Activated naive CD4-positive, alpha-beta T cell treated with anti-CD3 and anti-CD28 coated beads, Interleukin-2, amount 10 ng/mL, durations not matched to agents 7 days and 5 days (primary cell): ENCODE data around the gene GALNT2.

Experiments used
- CTCF ChIA-PET: fragments of 350-600 bp; sonication (Branson Sonifier 250); formaldehyde crosslinking; loops from one replicate; lab custom pipeline; 2021; ENCODE audit warnings: antibody characterized with exemption; lab: Charles Lee
- DNase-seq: peaks from one replicate; pipeline ENCODE4 v3.0.0-alpha.2; 2020
- H3K27ac Mint-ChIP-seq: one replicate; pipeline ENCODE4 v1.8.0; 2021; ENCODE audit warnings: mild to moderate bottlenecking, moderate library complexity, mixed read lengths
- H3K27me3 Mint-ChIP-seq: one replicate; pipeline ENCODE4 v1.8.0; 2021; ENCODE audit warnings: mild to moderate bottlenecking, mixed read lengths
- H3K36me3 Mint-ChIP-seq: one replicate; pipeline ENCODE4 v1.8.0; 2021; ENCODE audit warnings: mixed read lengths
- H3K4me1 Mint-ChIP-seq: one replicate; pipeline ENCODE4 v1.8.0; 2021; ENCODE audit warnings: mixed read lengths
- H3K4me3 Mint-ChIP-seq: one replicate; pipeline ENCODE4 v1.8.0; 2021; ENCODE audit warnings: mild to moderate bottlenecking, moderate library complexity, mixed read lengths
- H3K9me3 Mint-ChIP-seq: one replicate; pipeline ENCODE4 v1.8.0; 2021; ENCODE audit warnings: mixed read lengths

The GALNT2 gene

DNA sequence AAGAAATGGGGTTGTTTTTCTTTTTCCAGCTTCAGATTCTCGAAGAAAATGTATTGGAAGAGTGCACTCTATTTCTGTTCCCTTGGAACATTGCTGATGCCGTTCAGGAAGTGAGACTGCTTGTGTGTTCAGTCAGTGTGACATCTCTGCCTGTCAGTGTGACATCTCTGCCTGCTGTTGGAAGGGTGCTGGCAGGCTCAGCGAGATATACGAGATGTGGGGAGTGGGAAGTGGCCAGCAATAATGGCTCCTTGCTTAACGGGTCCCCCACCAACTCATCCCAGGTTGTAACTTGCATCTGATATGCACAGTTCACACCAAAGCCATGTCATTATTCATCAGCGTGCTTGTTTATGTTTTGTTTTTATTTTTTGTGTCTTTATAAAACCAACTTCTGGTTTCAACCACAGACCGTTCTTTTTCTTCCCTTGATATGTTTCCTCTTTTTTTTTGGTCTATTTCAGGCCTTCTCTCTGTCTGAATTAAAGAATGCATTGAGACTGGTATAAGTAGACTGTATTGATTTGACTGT lies 145.4 kb downstream of the GALNT2 start:
- H3K9me3 Mint-ChIP-seq: no peaks in the 10 kb centered on the region
- CTCF ChIA-PET: interaction anchor here (1.4 kb wide), 2 partner anchors 7 to 88 kb away, joined by 3 to 4 read pairs; no protein-coding TSS in a partner anchor
- no peak for DNase-seq
- H3K36me3 Mint-ChIP-seq: peaks cover 14% of the 10 kb centered on the region
- peak overlapping the region; percentile 79 for H3K27ac Mint-ChIP-seq
- H3K27me3 Mint-ChIP-seq: no peaks in the 10 kb centered on the region
- peaks cover 54% of the 10 kb centered on the region for H3K4me1 Mint-ChIP-seq
- H3K4me3 Mint-ChIP-seq: no peak overlapping the region

DNA sequence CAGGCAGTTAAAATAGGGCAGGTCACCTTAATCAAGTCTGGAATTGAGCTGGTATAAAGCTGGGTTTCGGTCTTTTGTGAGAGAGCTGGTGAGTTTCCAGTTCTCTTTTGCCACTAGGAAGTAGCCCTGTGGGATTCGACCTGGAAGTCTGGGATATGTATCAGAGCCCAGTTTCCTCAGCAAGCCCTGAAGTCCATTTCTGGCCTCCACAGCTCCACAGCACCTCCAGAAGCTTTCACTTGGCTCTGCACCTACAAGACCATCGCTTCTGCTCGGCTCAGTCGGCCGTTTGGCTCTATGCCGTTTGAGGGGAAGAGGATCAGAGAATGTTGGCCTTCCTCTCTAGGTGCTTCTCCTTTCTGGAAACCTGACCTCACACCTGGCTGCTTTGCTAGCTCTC lies 148.0 kb downstream of the GALNT2 start:
- Mint-ChIP-seq H3K9me3 (no peaks in the 10 kb centered on the region), H3K36me3 (peaks cover 10% of the 10 kb centered on the region), H3K4me3 (no peak overlapping the region), H3K4me1 (peaks cover 34% of the 10 kb centered on the region), H3K27me3 (no peaks in the 10 kb centered on the region), H3K27ac (no peak overlapping the region)
- DNase-seq: no peak
- CTCF ChIA-PET: interaction anchor here (0.9 kb wide), 1 partner anchor 105 kb away, joined by 4 read pairs; no protein-coding TSS in a partner anchor

- Mint-ChIP-seq H3K27ac (no peak overlapping the region), H3K9me3 (no peaks in the 10 kb centered on the region), H3K27me3 (no peaks in the 10 kb centered on the region), H3K4me3 (no peak overlapping the region), H3K36me3 (peaks cover 10% of the 10 kb centered on the region), H3K4me1 (peaks cover 31% of the 10 kb centered on the region)
- CTCF ChIA-PET: interaction anchor here (0.7 to 0.9 kb wide), 2 partner anchors 54 to 106 kb away, joined by 4 to 6 read pairs; no protein-coding TSS in a partner anchor
- no peak for DNase-seq
These were observed 148.5 kb downstream of the GALNT2 start for GRCh38 chr1:230215529-230215928.

- Mint-ChIP-seq H3K4me3 (no peak overlapping the region), H3K4me1 (peaks cover 29% of the 10 kb centered on the region), H3K27me3 (no peaks in the 10 kb centered on the region), H3K9me3 (no peaks in the 10 kb centered on the region), H3K27ac (no peak overlapping the region), H3K36me3 (peaks cover 10% of the 10 kb centered on the region)
- CTCF ChIA-PET: no interaction called here
- DNase-seq: no peak
These were observed 149.9 kb downstream of the GALNT2 start for GRCh38 chr1:230216896-230217295.

- no peak overlapping the region for H3K4me3 Mint-ChIP-seq
- CTCF ChIA-PET: no interaction called here
- no peaks in the 10 kb centered on the region for H3K27me3 Mint-ChIP-seq
- DNase-seq: no peak
- peaks cover 12% of the 10 kb centered on the region for H3K4me1 Mint-ChIP-seq
- no peaks in the 10 kb centered on the region for H3K9me3 Mint-ChIP-seq
- peaks cover 8% of the 10 kb centered on the region for H3K36me3 Mint-ChIP-seq
- H3K27ac Mint-ChIP-seq: no peak overlapping the region
These were observed 151.6 kb downstream of the GALNT2 start for GRCh38 chr1:230218667-230219066.

DNA sequence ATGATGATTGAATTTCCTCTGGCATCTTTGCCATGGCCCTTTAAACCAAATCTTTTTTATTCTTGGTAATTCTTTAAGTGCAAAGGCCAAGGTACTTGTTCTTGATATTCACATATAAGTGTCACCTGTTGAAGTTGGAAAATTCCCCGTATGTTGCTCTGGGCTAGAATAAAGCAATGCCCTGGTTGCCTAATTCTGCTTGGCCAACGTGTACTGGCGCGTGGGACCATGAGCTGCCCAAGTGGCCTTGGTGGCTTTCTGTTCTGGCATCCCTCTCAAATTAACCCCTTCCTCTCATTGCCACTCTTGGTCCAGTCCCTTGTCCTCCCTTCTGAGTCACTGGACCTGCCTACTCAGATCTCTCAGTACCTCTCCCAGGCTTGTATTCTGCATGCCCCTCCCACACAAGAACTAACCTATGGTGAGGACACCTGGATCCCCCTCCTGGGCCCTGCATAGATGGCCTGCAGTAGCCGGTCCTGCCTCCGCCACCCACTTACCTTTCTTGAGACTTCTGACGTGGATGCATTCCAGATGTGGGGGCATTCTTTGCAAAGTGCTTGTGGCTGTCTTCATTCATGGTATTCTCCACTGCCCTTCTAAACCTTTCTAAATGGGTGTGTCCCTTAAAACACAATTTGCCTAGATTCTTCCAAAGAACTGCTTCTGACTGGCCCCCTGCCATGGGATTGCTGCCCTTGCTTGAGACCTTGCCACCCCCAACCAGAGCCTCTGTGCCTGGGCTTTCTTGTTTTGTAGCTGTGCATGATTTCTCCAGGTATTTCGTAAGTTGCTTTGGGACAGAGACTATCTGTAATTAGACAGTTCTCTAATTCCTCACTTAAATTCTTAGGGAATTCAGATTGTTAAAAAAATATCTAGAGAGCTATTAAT lies 152.4 kb downstream of the GALNT2 start:
- no peak overlapping the region for H3K4me3 Mint-ChIP-seq
- peaks cover 9% of the 10 kb centered on the region for H3K4me1 Mint-ChIP-seq
- CTCF ChIA-PET: interaction anchor here (1.2 kb wide), 1 partner anchor 8 kb away, joined by 4 read pairs; no protein-coding TSS in a partner anchor
- peaks cover 5% of the 10 kb centered on the region for H3K36me3 Mint-ChIP-seq
- H3K27me3 Mint-ChIP-seq: no peaks in the 10 kb centered on the region
- DNase-seq: no peak
- H3K27ac Mint-ChIP-seq: no peak overlapping the region
- no peaks in the 10 kb centered on the region for H3K9me3 Mint-ChIP-seq

DNA sequence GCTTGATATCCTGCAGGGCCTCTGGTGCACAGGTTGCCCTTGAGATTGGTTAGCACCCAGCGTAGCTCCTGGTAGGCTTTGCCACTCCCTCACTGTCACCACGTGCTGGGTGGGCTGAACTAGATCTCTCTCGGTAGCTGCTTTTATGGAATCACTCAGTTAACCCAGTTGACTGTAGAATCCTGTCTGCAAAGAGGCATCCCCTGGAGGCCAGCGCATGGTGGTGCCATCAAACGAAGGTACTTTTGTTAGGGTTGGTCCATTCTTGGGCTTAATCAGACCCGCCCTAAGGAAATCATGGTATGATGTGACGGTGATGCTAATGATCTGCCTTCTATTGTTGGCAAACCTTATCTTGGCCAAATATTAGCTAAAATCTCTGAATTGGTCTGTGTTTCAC lies 153.4 kb downstream of the GALNT2 start:
- no peak overlapping the region for H3K4me3 Mint-ChIP-seq
- H3K4me1 Mint-ChIP-seq: peaks cover 5% of the 10 kb centered on the region
- H3K27me3 Mint-ChIP-seq: no peaks in the 10 kb centered on the region
- no peak overlapping the region for H3K27ac Mint-ChIP-seq
- H3K36me3 Mint-ChIP-seq: no peaks in the 10 kb centered on the region
- no peaks in the 10 kb centered on the region for H3K9me3 Mint-ChIP-seq
- CTCF ChIA-PET: interaction anchor here (1.0 to 1.8 kb wide), 3 partner anchors 9 to 111 kb away, joined by 3 to 6 read pairs (median 4); no protein-coding TSS in a partner anchor
- DNase-seq: no peak

GRCh38 chr1:230220907-230221306 lies 153.9 kb downstream of the GALNT2 start:
- Mint-ChIP-seq H3K36me3 (no peaks in the 10 kb centered on the region), H3K27ac (no peak overlapping the region), H3K4me1 (peaks cover 5% of the 10 kb centered on the region), H3K9me3 (no peaks in the 10 kb centered on the region), H3K27me3 (no peaks in the 10 kb centered on the region), H3K4me3 (no peak overlapping the region)
- no peak for DNase-seq
- CTCF ChIA-PET: interaction anchor here (1.0 to 2.2 kb wide), 3 partner anchors 10 to 111 kb away, joined by 3 to 9 read pairs (median 6); no protein-coding TSS in a partner anchor

DNA sequence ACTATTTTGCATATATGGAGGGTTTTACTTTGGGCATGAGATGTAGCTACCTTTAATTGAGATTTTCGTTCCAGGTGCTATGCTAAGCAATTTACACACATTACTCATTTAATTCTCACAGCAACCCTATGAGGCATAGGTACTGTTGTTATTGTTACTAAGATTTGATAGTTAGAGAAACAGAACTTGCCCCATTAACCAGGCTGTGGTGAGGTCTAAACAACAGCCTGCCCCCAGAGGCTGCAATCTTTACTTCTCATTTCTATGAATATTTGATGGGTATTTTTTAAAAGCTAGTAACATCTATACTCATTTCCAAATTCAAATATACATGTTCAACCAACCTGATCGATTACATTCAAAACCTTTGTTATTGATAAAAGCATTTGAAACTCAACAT lies 155.6 kb downstream of the GALNT2 start:
- no peak for DNase-seq
- H3K27me3 Mint-ChIP-seq: no peaks in the 10 kb centered on the region
- H3K4me1 Mint-ChIP-seq: peaks cover 5% of the 10 kb centered on the region
- H3K36me3 Mint-ChIP-seq: no peaks in the 10 kb centered on the region
- H3K4me3 Mint-ChIP-seq: no peak overlapping the region
- CTCF ChIA-PET: interaction anchor here (1.2 to 2.2 kb wide), 2 partner anchors 12 to 374 kb away, joined by 4 to 9 read pairs; no protein-coding TSS in a partner anchor
- H3K9me3 Mint-ChIP-seq: no peaks in the 10 kb centered on the region
- H3K27ac Mint-ChIP-seq: no peak overlapping the region

- peaks cover 5% of the 10 kb centered on the region for H3K4me1 Mint-ChIP-seq
- no peaks in the 10 kb centered on the region for H3K9me3 Mint-ChIP-seq
- DNase-seq: no peak
- H3K4me3 Mint-ChIP-seq: no peak overlapping the region
- H3K27ac Mint-ChIP-seq: no peak overlapping the region
- no peaks in the 10 kb centered on the region for H3K36me3 Mint-ChIP-seq
- CTCF ChIA-PET: interaction anchor here (0.7 to 1.9 kb wide), 4 partner anchors 10 to 114 kb away, joined by 3 to 4 read pairs (median 4); no protein-coding TSS in a partner anchor
- no peaks in the 10 kb centered on the region for H3K27me3 Mint-ChIP-seq
These were observed 157.3 kb downstream of the GALNT2 start for GRCh38 chr1:230224101-230224960.

DNA sequence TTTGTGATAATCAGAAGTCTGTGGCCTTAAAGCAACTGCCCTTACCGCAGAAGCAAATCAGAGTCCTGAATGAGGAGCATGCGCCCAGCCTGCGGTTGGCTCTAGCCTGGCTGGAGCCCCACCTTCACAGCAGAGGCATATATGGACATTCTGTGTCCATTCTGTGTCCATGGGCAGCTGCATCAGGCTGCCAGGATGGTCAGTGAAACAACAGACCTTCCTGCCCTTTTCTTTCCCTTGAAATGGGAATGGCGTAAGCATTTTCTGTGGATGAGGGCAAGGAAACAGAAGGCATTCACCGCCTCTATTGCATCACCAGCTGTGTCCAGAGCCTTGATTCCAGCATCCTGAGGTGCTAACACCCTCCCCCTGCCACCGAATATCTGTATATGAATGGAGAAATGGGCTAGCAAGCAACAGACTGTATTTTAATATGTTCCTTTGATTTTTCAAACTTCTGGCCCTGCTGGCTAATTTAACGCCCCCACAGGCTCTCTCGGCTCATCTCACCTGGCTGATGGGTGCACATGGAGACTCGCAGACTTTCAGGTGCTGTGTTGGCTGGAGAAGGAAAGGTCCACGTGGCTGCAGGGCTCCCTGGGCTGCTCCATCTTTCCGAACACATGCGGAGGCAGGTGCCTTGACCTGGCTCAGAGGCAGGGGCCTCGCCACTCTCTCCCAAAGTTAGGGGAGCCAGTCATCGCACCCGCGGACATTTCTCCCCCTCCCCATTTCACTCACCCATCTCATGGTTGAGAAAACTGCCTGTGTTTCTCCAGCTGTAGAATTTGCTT lies 159.2 kb downstream of the GALNT2 start:
- Mint-ChIP-seq H3K4me1 (peaks cover 5% of the 10 kb centered on the region), H3K4me3 (no peak overlapping the region), H3K27ac (no peak overlapping the region), H3K27me3 (no peaks in the 10 kb centered on the region), H3K9me3 (no peaks in the 10 kb centered on the region), H3K36me3 (no peaks in the 10 kb centered on the region)
- DNase-seq: no peak
- CTCF ChIA-PET: interaction anchor here (1.9 kb wide), 1 partner anchor 11 kb away, joined by 4 read pairs; no protein-coding TSS in a partner anchor

- Mint-ChIP-seq H3K27me3 (no peaks in the 10 kb centered on the region), H3K9me3 (no peaks in the 10 kb centered on the region)
- CTCF ChIA-PET: interaction anchor here (1.2 kb wide), 1 partner anchor 43 kb away, joined by 4 read pairs; no protein-coding TSS in a partner anchor
These were observed 159.8 kb downstream of the GALNT2 start for GRCh38 chr1:230226814-230227213.

More at GRCh38 chr1:230226814-230227213, 159.8 kb downstream of the GALNT2 start:
- Mint-ChIP-seq H3K36me3 (no peaks in the 10 kb centered on the region), H3K4me1 (peaks cover 9% of the 10 kb centered on the region), H3K27ac (no peak overlapping the region), H3K4me3 (no peak overlapping the region)
- no peak for DNase-seq
